ENCODE results near the gene WRAP53.

Gene WRAP53

GRCh38 chr17:7745748-7746470 lies 57.6 kb downstream of the WRAP53 start:
- DNase-seq (ENCODE audit: low spot score), result no peak

GRCh38 chr17:7747635-7748071 lies 59.4 kb downstream of the WRAP53 start:
- no peak for DNase-seq (ENCODE audit: low spot score)

GRCh38 chr17:7748076-7748775 lies 59.9 kb downstream of the WRAP53 start:
- DNase-seq (ENCODE audit: low spot score), result no peak

GRCh38 chr17:7750321-7750821 lies 62.1 kb downstream of the WRAP53 start:
- no peak for DNase-seq (ENCODE audit: low spot score)

All from D341Med (cell line).